Heart right ventricle (tissue), 16 donors: ENCODE results near the gene SLCO2B1. TPM values are rescaled to one million over a fixed set of nuclear protein-coding genes. Genes with fewer than 3 reads are reported as not detected.

ENCODE experiments used
- ATAC-seq, 8 donors: fragments of 200-7000 bp; cut with Tn5 transposase; one replicate each; pipeline ENCODE4 v1.9.1; 2020; ENCODE audit warnings: mild to moderate bottlenecking in 8 of 8, moderate library complexity in 8 of 8, moderate number of reproducible peaks in 1 of 8
- DNase-seq, 2 donors: peaks; one replicate each; pipeline ENCODE4 v3.0.0-alpha.2; 2020
- H3K27ac ChIP-seq, 10 donors: fragments of 200-600 bp; sonication (generic) in 2 of 10; one replicate each; pipeline versions ENCODE4 v1.5.0 to v1.8.0; 2020 to 2022; ENCODE audit warnings: mild to moderate bottlenecking in 3 of 10
- H3K27me3 ChIP-seq, 7 donors: fragments of 200-600 bp; one replicate each; pipeline ENCODE4 v1.8.0; 2021 to 2022; ENCODE audit warnings: mild to moderate bottlenecking in 2 of 7
- H3K36me3 ChIP-seq, 9 donors: fragments of 200-600 bp; sonication (generic) in 1 of 9; one replicate each; pipeline versions ENCODE4 v1.5.0 to v1.8.0; 2020 to 2022; ENCODE audit warnings: mild to moderate bottlenecking in 2 of 9
- H3K4me1 ChIP-seq, 9 donors: fragments of 200-600 bp; sonication (generic) in 1 of 9; one replicate each; pipeline versions ENCODE4 v1.5.0 to v1.8.0; 2020 to 2022; ENCODE audit warnings: mild to moderate bottlenecking in 4 of 9
- H3K4me3 ChIP-seq, 10 donors: fragments of 200-600 bp; sonication (generic) in 2 of 10; one replicate each; pipeline versions ENCODE4 v1.5.0 to v1.8.0; 2020 to 2022; ENCODE audit warnings: mild to moderate bottlenecking in 7 of 10, moderate library complexity in 2 of 10
- H3K9me3 ChIP-seq, 11 donors: fragments of 200-600 bp in 10 of 11; sonication (generic) in 2 of 11; one replicate each; pipeline versions ENCODE4 v1.5.0 to v1.8.0; 2013 to 2022; ENCODE audit warnings: mild to moderate bottlenecking in 2 of 11, control low read depth in 1 of 11, moderate library complexity in 1 of 11
- CTCF ChIP-seq, 9 donors: fragments of 200-600 bp; sonication (generic) in 2 of 9; IDR thresholded peaks; one replicate each; pipeline versions ENCODE4 v1.5.0 to v1.8.0; 2021 to 2022; ENCODE audit warnings: antibody characterized with exemption in 9 of 9, mild to moderate bottlenecking in 5 of 9, moderate library complexity in 1 of 9
- WGBS, 2 donors: extraction: QIAGEN DNeasy Blood & Tissue Kit; methylation state at CpG; one replicate each; pipeline ENCODE4 v1.1.7; 2013; ENCODE audit warnings: inconsistent platforms in 1 of 2; 5-methylcytosine and 5-hydroxymethylcytosine counted together
- intact Hi-C, 10 donors: fragments of 100-400 bp; cut with DNase I; formaldehyde crosslinking; loops; one replicate each; pipeline versions ENCODE4 v1.11.1 to v1.14.2; 2022
- polyA plus RNA-seq, 2 donors: library from polyadenylated mRNA; stranded (reverse); fragments of 200-250 nt; gene quantifications; one replicate each; pipeline ENCODE4 v1.2.3, GENCODE V29; 2013
- total RNA-seq, 10 donors: library from RNA; stranded (reverse); fragmentation: NEBNext Ultra II Directional in 3 of 10; extraction: Animal tissue kit (Norgen Biotek cat#: 25700) in 3 of 10; gene quantifications; one replicate each; pipeline versions ENCODE4 v1.2.1 to v1.2.4, GENCODE V29; 2021 to 2023
- donor health status: Arrhythmogenic right ventricular cardiomyopathy.
- donor health status: ischemic (EF 13 %, LVEDD 7.1; RV severe dilation, severe dysfunction).
- donor health status: healthy with polysubstance abuse.
- donor health status: DM: no; HTN: yes; CAD: no.
- donor health status: DM: no; HTN: no; CAD: no.
- donor health status: ischemic (EF 25% LVEDD 6.9; RV normal size, moderate dysfunction).
- donor health status: ischemic (EF 25% LVEDD 5.7; RV mildly dilated, moderate dysfunction).
- donor health status: healthy.
- donor health status: DM: yes; HTN: yes; CAD: no.
- donor health status: Ischemic cardiomyopathy.
- donor health status: ischemic (EF 35%, LVEDD 5.7; RV mildly dilated, moderate dysfunction).
- donor health status: nonischemic (EF 11% LVEDD 7.7; RV severe dilation, severe dysfunction).
- donor health status: DM: yes; HTN: yes; CAD: no.
- donor health status: PGD.
- donor health status: ischemic (EF 29% LVEDD 5.4; RV normal size, mild dysfunction).
- donor health status: nonischemic (EF 23%, LVEDD 6.1; RV moderate dilation, normal function).

The SLCO2B1 gene
- total and polyA plus RNA-seq, 12 donors = 5.2 to 69.0 (median 16.9) TPM

GRCh38 chr11:75204012-75204674 lies 53.2 kb downstream of the SLCO2B1 start:
- Histone ChIP-seq H3K4me1 (peaks cover 0 to 19% (median 10%) of the 10 kb centered on the region in 9 donors), H3K4me3 (no peak overlapping the region), H3K27me3 (no peaks in the 10 kb centered on the region), H3K9me3 (no peaks in the 10 kb centered on the region), H3K36me3 (peaks cover 0 to 51% (median 0%) of the 10 kb centered on the region in 9 donors), H3K27ac (peak overlapping the region in 1 of 10 donors; percentile 48)
- 85 to 87% methylated on average over 10 of the region's 10 CpGs for WGBS, 2 donors
- TF ChIP-seq CTCF (IDR thresholded peaks at IDR 0.05) = no peak
- DNase-seq (no peak), ATAC-seq (peak in 1 of 8 donors; percentile 14)
- intact Hi-C loops = loop anchor here in 3 of 10 donors (2.0 kb wide), 4 partner anchors 53 to 63 kb away; partner anchors contain the start of gene SLCO2B1 (in 1 of the 3)

GRCh38 chr11:75204685-75205563 lies 54.0 kb downstream of the SLCO2B1 start:
- H3K36me3 ChIP-seq = peaks cover 0 to 44% (median 0%) of the 10 kb centered on the region in 9 donors
- no peak overlapping the region for H3K4me3 ChIP-seq
- ATAC-seq = peak; percentile 93 to 97 (median 96)
- TF ChIP-seq CTCF (IDR thresholded peaks at IDR 0.05) = peak; percentile 84 to 95 (median 93)
- DNase-seq = peak; percentile 89 to 90
- H3K27ac ChIP-seq = peak overlapping the region in 2 of 10 donors; percentile 9 to 48
- intact Hi-C loops = loop anchor here (1.0 to 5.0 kb wide), 9 partner anchors 37 to 183 kb away; partner anchors contain the start of genes SLCO2B1 (in 1 of the 10) and TPBGL (in 1 of the 10)
- H3K4me1 ChIP-seq = peaks cover 0 to 12% (median 3%) of the 10 kb centered on the region in 9 donors
- H3K27me3 ChIP-seq = peaks cover 0 to 3% (median 0%) of the 10 kb centered on the region in 7 donors
- H3K9me3 ChIP-seq = no peaks in the 10 kb centered on the region
- 26 to 28% methylated on average over 9 of the region's 9 CpGs for WGBS, 2 donors

- 77 to 81% methylated on average over 5 of the region's 5 CpGs for WGBS, 2 donors
- intact Hi-C loops = loop anchor here (1.0 to 5.0 kb wide), 9 partner anchors 37 to 183 kb away; partner anchors contain the start of genes SLCO2B1 (in 1 of the 10) and TPBGL (in 1 of the 10)
- Histone ChIP-seq H3K36me3 (peaks cover 0 to 38% (median 0%) of the 10 kb centered on the region in 9 donors), H3K27ac (no peak overlapping the region), H3K27me3 (peaks cover 0 to 7% (median 0%) of the 10 kb centered on the region in 7 donors), H3K4me1 (peaks cover 0 to 10% (median 0%) of the 10 kb centered on the region in 9 donors), H3K4me3 (no peak overlapping the region), H3K9me3 (no peaks in the 10 kb centered on the region)
- ATAC-seq (no peak), DNase-seq (no peak)
- TF ChIP-seq CTCF (IDR thresholded peaks at IDR 0.05) = no peak
Measured at GRCh38 chr11:75205564-75206020, 54.7 kb downstream of the SLCO2B1 start.

GRCh38 chr11:75208446-75208845 lies 57.5 kb downstream of the SLCO2B1 start:
- 29 to 46% methylated on average over 2 of the region's 2 CpGs for WGBS, 2 donors
- no peak for ATAC-seq
- no peaks in the 10 kb centered on the region for H3K9me3 ChIP-seq

More at GRCh38 chr11:75208446-75208845, 57.5 kb downstream of the SLCO2B1 start:
- H3K4me3 ChIP-seq = no peak overlapping the region
- intact Hi-C loops = loop anchor here in 6 of 10 donors (5.0 kb wide), 3 partner anchors 34 to 186 kb away; partner anchors contain the start of gene TPBGL (in 1 of the 6)
- DNase-seq = no peak
- no peak overlapping the region for H3K27ac ChIP-seq
- H3K4me1 ChIP-seq = peaks cover 0 to 10% (median 0%) of the 10 kb centered on the region in 9 donors
- H3K27me3 ChIP-seq = peaks cover 0 to 12% (median 0%) of the 10 kb centered on the region in 7 donors
- H3K36me3 ChIP-seq = peaks cover 0 to 12% (median 0%) of the 10 kb centered on the region in 9 donors
- no peak for TF ChIP-seq CTCF (IDR thresholded peaks at IDR 0.05)
